HL-60 (cell line): ENCODE data around the gene COG8.

Experiments used
- DNase-seq, 2 experiments: peaks; one replicate each; pipeline ENCODE4 v3.0.0-alpha.2; 2010 to 2020; ENCODE audit warnings: low read depth in 1 of 2, low spot score in 1 of 2
- H3K27ac ChIP-seq: fragments of 250-450 bp; sonication (Bioruptor Pico); replicated peaks from 2 replicates; pipeline ENCODE4 v1.5.1; 2020; ENCODE audit warnings: mild to moderate bottlenecking, moderate library complexity
- H3K27me3 ChIP-seq: fragments of 250-450 bp; sonication (Bioruptor Pico); 2 replicates; pipeline ENCODE4 v1.5.1; 2021; ENCODE audit warnings: mild to moderate bottlenecking, moderate library complexity; ENCODE audit not compliant: insufficient read depth, poor library complexity, severe bottlenecking
- H3K4me3 ChIP-seq: replicated peaks from 2 replicates; pipeline ENCODE4 v1.5.1; 2011; ENCODE audit warnings: mild to moderate bottlenecking, control low read depth, low read length; ENCODE audit not compliant: insufficient read depth
- GABPA ChIP-seq: IDR thresholded peaks from 2 replicates; pipeline ENCODE4 v1.6.1; 2012; ENCODE audit warnings: low read depth
- POLR2AphosphoS5 ChIP-seq: IDR thresholded peaks from 2 replicates; pipeline ENCODE4 v1.6.1; 2012; ENCODE audit warnings: low read depth
- SPI1 ChIP-seq: IDR thresholded peaks from 2 replicates; pipeline ENCODE4 v1.6.1; 2012; ENCODE audit warnings: low read depth, mild to moderate bottlenecking, borderline replicate concordance
- TF ChIP-seq, protein P1 (sequence below): IDR thresholded peaks from 2 replicates; pipeline ENCODE4 v1.6.1; 2012; ENCODE audit warnings: low read depth; ENCODE audit not compliant: insufficient replicate concordance
- TF ChIP-seq, protein P2 (sequence below): IDR thresholded peaks from one replicate; pipeline ENCODE4 v1.5.1; 2011; ENCODE audit warnings: low read length, control low read depth, inconsistent platforms; ENCODE audit not compliant: insufficient read depth

Gene COG8

GRCh38 chr16:69334696-69335095, 4.7 kb downstream of the COG8 start:
- no peak overlapping the region for H3K4me3 ChIP-seq
- TF ChIP-seq GABPA (no peak), POLR2AphosphoS5 (no peak), SPI1 (no peak)
- TF ChIP-seq, protein P1, sequence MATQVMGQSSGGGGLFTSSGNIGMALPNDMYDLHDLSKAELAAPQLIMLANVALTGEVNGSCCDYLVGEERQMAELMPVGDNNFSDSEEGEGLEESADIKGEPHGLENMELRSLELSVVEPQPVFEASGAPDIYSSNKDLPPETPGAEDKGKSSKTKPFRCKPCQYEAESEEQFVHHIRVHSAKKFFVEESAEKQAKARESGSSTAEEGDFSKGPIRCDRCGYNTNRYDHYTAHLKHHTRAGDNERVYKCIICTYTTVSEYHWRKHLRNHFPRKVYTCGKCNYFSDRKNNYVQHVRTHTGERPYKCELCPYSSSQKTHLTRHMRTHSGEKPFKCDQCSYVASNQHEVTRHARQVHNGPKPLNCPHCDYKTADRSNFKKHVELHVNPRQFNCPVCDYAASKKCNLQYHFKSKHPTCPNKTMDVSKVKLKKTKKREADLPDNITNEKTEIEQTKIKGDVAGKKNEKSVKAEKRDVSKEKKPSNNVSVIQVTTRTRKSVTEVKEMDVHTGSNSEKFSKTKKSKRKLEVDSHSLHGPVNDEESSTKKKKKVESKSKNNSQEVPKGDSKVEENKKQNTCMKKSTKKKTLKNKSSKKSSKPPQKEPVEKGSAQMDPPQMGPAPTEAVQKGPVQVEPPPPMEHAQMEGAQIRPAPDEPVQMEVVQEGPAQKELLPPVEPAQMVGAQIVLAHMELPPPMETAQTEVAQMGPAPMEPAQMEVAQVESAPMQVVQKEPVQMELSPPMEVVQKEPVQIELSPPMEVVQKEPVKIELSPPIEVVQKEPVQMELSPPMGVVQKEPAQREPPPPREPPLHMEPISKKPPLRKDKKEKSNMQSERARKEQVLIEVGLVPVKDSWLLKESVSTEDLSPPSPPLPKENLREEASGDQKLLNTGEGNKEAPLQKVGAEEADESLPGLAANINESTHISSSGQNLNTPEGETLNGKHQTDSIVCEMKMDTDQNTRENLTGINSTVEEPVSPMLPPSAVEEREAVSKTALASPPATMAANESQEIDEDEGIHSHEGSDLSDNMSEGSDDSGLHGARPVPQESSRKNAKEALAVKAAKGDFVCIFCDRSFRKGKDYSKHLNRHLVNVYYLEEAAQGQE = no peak
- TF ChIP-seq, protein P2, sequence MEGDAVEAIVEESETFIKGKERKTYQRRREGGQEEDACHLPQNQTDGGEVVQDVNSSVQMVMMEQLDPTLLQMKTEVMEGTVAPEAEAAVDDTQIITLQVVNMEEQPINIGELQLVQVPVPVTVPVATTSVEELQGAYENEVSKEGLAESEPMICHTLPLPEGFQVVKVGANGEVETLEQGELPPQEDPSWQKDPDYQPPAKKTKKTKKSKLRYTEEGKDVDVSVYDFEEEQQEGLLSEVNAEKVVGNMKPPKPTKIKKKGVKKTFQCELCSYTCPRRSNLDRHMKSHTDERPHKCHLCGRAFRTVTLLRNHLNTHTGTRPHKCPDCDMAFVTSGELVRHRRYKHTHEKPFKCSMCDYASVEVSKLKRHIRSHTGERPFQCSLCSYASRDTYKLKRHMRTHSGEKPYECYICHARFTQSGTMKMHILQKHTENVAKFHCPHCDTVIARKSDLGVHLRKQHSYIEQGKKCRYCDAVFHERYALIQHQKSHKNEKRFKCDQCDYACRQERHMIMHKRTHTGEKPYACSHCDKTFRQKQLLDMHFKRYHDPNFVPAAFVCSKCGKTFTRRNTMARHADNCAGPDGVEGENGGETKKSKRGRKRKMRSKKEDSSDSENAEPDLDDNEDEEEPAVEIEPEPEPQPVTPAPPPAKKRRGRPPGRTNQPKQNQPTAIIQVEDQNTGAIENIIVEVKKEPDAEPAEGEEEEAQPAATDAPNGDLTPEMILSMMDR = no peak
- no peak for DNase-seq
- H3K27ac ChIP-seq = no peak overlapping the region
- no peaks in the 10 kb centered on the region for H3K27me3 ChIP-seq

DNA sequence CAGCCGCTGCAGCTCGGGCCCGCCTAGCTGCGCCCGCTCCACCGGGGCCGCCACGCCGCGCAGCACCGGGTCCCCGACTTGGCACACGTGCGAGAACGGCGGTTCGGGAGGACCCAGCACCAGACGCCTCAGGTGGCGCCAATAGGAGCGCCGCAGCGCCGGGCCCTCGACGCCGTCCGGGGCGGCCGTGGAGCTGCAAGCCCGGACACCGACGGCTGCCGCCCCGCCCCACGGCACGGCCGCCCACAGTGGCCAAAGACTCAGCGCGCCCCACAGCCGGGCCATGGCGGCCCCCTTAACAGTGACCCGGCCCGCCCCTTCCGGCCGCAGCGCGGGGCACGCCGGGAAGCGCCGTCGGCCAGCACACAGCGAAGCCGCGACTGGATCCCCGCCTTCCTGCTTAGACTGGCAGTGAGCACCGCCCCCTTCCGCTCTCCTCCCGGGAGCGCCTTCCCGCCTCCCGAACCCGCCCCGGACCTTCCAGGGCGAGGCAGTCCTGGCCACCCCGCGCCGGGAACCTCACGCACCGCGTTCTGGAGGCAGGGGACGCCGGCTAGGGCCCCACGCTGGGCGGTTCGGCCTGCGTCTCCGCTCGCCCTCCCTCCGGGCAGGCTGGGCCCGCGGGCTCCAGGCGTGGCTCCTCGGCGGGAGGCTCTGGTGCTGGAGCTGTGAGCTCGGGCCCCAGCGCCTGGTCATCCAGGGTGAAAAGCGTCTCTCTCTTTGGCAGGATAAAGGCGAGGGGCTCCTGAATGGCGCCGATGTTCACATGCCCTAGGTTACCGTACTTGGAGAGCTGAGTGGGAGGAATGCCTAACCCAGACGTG, 8.9 kb downstream of the COG8 start, which contains the start of gene PDF:
Gene PDF, minus strand, starts transcription at position 303 of the 824 bp plus-strand sequence. Its CDS starts 18 bp downstream, at position 285.
- TF ChIP-seq GABPA (peak; percentile 57; the same call in 1 of the 2 replicates), POLR2AphosphoS5 (peak; percentile 70), SPI1 (peak; percentile 30; the same call in 1 of the 2 replicates)
- TF ChIP-seq, protein P1 = no peak
- TF ChIP-seq, protein P2 = no peak
- Histone ChIP-seq H3K4me3 (peak within 1 kb of the TSS; percentile 85), H3K27ac (peak within 1 kb of the TSS; percentile 70), H3K27me3 (no peaks in the 10 kb centered on the region)
- peak; percentile 86 to 93 for DNase-seq

DNA sequence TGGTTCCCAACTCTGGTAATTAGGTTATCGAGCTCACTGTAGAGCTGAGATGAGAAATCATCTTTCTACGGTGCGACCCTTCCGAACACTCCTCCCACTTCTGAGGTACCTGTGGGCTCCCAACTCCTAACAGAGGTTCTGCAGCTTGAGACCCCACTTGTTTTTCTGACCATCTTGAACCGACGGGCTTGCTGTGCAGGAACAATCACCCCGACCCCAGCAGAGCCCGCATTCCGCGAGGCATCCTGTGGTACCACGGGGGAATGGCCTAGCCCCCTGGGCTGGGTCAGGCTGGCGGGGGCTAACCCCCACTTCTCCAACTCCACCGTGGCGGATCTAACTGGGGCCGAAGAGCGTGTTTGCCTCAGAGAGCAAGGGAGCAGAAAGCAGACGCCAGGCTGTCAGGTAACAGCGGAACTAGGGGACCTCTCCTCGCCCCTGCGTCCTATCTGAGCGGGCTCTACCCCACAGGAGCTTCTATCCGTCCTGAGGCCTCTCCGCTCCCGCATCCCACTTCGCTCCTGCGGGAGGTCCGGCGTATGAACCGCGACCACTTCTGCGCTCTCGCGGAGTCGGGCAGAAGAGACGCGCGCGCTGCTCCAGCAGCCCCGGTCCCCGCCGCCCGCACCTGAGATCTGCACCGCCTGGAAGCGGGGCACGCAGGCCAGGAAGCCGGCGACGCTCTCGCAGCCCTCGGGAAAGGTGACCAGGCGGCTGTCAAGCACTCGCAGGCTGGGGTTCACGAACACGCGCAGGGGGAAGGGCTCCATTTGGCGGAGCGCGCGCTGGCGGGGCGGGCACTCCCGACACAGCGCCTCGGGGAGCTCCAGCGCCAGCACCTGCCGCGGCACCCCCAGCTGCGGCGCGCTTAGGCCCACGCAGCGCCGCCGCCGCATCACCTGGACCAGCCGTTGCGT, 9.7 kb downstream of the COG8 start:
- Histone ChIP-seq H3K4me3 (peak overlapping the region; percentile 85), H3K27ac (peak overlapping the region; percentile 69), H3K27me3 (no peaks in the 10 kb centered on the region)
- TF ChIP-seq, protein P2 = no peak
- no peak for TF ChIP-seq SPI1
- TF ChIP-seq POLR2AphosphoS5 = peak; percentile 47
- TF ChIP-seq, protein P1 = no peak
- TF ChIP-seq GABPA = no peak
- DNase-seq = no peak
